Memory B cell (primary cell): ENCODE data around the gene DYNC1LI2.
A peak's percentile ranks its signal among the peaks of the same experiment; 100 is the strongest.

Experiments
- ATAC-seq: fragments of 150-1000 bp; cut with Tn5 transposase; 2 replicates; pipeline ENCODE4 v1.10.0; 2021; ENCODE audit warnings: low read depth, mild to moderate bottlenecking, moderate library complexity
- DNase-seq, 2 donors: peaks; one replicate each; pipeline ENCODE4 v3.0.0; 2022; ENCODE audit warnings: low spot score in 2 of 2
- H3K27ac Mint-ChIP-seq: one replicate; pipeline ENCODE4 v1.8.0; 2022; ENCODE audit warnings: mild to moderate bottlenecking, moderate library complexity, mixed read lengths
- H3K27me3 Mint-ChIP-seq: one replicate; pipeline ENCODE4 v1.8.0; 2022; ENCODE audit warnings: mixed read lengths
- H3K36me3 Mint-ChIP-seq: one replicate; pipeline ENCODE4 v1.8.0; 2022; ENCODE audit warnings: mild to moderate bottlenecking, mixed read lengths
- H3K4me1 Mint-ChIP-seq: one replicate; pipeline ENCODE4 v1.8.0; 2022; ENCODE audit warnings: mixed read lengths
- H3K4me3 Mint-ChIP-seq: one replicate; pipeline ENCODE4 v1.8.0; 2022; ENCODE audit warnings: mild to moderate bottlenecking, moderate library complexity, mixed read lengths
- H3K9me3 Mint-ChIP-seq: one replicate; pipeline ENCODE4 v1.8.0; 2022; ENCODE audit warnings: mixed read lengths

DYNC1LI2 gene

DNA sequence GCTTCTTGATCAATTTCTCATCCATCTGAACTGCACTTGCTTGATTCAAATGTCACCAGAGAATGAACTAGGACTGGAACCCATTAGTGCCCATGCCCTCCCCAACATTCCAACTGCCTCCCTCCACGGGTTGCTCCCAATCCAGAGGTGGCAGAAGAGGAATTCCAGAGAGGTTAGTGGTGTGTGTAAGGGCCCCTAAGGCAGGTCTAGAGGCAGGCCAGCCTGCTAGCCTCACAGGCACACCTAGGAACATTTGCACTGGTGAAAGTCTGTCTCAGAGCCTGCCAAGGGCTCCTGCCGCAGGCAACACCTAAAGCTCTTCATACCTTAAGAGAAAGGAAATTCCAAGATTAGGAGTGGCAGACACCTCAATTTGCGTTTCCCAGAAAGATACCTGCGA is 33.6 kb downstream of the DYNC1LI2 start:
- DNase-seq = no peak
- Mint-ChIP-seq H3K4me1 (no peaks in the 10 kb centered on the region), H3K27ac (no peak overlapping the region), H3K36me3 (no peaks in the 10 kb centered on the region), H3K4me3 (no peak overlapping the region), H3K9me3 (no peaks in the 10 kb centered on the region), H3K27me3 (no peaks in the 10 kb centered on the region)
- no peak for ATAC-seq

DNA sequence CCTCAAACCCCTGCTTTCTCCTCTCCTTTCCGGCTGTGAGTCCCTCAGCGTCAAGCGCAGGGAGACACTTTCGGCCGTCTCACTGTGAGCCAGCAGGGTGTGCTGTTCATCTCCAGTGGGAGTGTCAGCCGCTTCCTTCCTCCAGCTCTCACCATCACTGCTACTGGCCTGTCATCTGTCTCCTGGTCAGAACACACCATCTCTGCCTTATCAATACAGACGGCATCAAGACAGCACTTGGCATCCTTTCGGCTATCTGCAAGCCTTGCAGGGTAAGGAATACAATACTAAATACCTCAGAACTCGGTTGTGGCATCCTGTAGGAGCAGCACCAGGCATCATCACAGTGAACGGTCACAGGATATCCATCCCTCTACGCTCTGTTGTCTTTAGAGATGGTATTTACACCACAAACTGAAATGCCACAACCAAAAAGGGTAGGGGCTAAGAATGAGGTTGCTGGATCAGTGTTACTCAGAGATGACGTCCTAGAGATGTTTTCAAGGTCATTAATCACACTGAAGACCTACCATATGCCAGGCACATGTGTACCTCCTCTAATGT is 34.2 kb downstream of the DYNC1LI2 start:
- Mint-ChIP-seq H3K4me3 (no peak overlapping the region), H3K36me3 (peaks cover 4% of the 10 kb centered on the region), H3K9me3 (no peaks in the 10 kb centered on the region), H3K27ac (no peak overlapping the region), H3K27me3 (peaks cover 4% of the 10 kb centered on the region), H3K4me1 (no peaks in the 10 kb centered on the region)
- ATAC-seq (no peak), DNase-seq (no peak)

DNA sequence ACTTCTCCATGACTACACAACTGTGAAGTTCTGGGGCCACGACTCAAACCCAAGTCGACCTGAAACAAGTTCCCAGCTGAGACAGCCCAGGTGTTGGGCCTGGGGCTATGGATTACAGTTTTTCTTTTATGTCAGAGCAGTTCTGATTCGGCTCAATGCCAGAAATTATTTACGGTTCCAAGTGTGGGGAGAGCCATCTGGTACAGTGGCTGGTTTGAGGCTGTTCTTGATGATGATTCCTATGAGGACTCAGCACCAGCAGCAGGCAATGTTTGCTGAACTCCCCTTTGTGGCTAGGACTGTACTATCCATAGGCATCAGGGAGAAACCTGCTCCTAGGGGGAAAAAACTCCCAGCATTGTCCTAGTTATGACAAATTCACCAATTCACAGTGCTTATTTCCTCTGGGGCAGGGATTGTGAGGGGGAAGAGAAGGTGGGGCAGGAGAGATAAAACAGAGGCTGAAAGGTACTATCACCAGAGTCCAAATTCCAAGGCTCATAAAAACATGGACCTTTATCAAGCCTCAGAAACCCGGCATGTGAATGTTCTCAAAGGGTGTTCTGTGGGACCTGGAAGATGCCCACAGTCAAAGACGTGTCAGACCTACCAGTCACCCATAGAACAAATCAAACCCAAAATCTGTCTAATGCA is 36.6 kb downstream of the DYNC1LI2 start:
- Mint-ChIP-seq H3K27ac (no peak overlapping the region), H3K4me1 (no peaks in the 10 kb centered on the region), H3K27me3 (peaks cover 8% of the 10 kb centered on the region), H3K4me3 (no peak overlapping the region), H3K9me3 (no peaks in the 10 kb centered on the region), H3K36me3 (peaks cover 4% of the 10 kb centered on the region)
- ATAC-seq (no peak), DNase-seq (no peak)

DNA sequence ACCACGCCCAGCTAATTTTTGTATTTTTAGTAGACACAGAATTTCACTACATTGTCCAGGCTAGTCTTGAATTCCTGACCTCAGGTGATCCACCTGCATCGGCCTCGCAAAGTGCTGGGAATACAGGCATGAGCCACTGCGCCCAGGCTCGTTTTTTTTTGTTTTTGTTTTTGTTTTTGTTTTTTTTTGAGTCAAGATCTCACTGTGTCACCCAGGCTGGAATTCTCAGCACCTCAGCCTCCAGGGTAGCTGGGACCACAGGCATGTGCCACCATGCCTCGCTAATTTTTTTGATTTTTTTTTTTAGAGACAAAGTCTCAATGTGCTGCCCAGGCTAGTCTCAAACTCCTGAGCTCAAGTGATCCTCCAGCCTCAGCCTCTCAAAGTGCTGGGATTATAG is 37.3 kb downstream of the DYNC1LI2 start:
- H3K27ac Mint-ChIP-seq = no peak overlapping the region
- H3K4me3 Mint-ChIP-seq = no peak overlapping the region
- no peak for DNase-seq
- ATAC-seq = no peak
- H3K4me1 Mint-ChIP-seq = no peaks in the 10 kb centered on the region
- peaks cover 8% of the 10 kb centered on the region for H3K27me3 Mint-ChIP-seq
- H3K36me3 Mint-ChIP-seq = peaks cover 4% of the 10 kb centered on the region
- H3K9me3 Mint-ChIP-seq = no peaks in the 10 kb centered on the region

DNA sequence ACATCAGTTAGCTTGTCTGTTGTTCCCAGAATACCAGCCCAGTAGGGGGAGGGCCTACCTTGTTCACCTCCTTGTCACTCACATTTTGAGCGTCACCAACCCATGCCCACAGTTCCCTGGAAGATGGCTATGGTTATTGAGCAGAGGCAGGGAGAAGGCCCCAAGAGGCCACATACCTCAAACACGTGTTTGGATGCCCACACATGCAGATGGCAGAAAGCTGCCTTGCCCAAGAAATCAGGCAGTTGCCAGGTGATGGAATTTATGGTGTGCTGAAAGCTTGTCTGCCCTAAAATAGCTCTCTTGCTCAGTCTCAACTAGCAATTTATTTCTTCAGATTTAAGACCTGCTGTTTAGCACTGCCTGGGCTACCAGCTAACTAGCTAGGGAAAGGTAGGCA is 38.3 kb downstream of the DYNC1LI2 start:
- H3K27ac Mint-ChIP-seq = no peak overlapping the region
- H3K4me1 Mint-ChIP-seq = no peaks in the 10 kb centered on the region
- DNase-seq (no peak), ATAC-seq (no peak)
- no peaks in the 10 kb centered on the region for H3K9me3 Mint-ChIP-seq
- H3K27me3 Mint-ChIP-seq = peaks cover 10% of the 10 kb centered on the region
- H3K4me3 Mint-ChIP-seq = no peak overlapping the region
- peaks cover 4% of the 10 kb centered on the region for H3K36me3 Mint-ChIP-seq

DNA sequence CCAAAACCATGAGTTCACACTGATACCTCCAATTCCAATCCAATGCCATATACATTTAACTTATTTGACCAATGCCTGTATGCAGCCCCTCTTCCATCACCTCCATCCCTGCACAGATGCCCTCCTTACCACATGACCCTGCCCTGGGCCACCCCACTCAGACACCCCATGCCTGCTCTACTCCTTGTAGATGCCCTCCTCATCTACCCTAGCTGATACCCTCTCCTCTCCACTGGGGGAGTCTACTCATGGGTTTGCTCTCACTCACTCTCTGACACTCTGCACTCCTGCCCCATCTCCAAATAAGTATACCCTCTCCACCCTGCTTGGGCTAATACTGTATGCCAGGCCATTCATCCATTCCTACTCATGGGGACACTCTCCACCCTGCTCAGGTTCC is 38.9 kb downstream of the DYNC1LI2 start:
- no peak overlapping the region for H3K27ac Mint-ChIP-seq
- peaks cover 10% of the 10 kb centered on the region for H3K27me3 Mint-ChIP-seq
- no peaks in the 10 kb centered on the region for H3K9me3 Mint-ChIP-seq
- DNase-seq (no peak), ATAC-seq (no peak)
- H3K4me1 Mint-ChIP-seq = no peaks in the 10 kb centered on the region
- H3K4me3 Mint-ChIP-seq = no peak overlapping the region
- H3K36me3 Mint-ChIP-seq = peaks cover 4% of the 10 kb centered on the region

DNA sequence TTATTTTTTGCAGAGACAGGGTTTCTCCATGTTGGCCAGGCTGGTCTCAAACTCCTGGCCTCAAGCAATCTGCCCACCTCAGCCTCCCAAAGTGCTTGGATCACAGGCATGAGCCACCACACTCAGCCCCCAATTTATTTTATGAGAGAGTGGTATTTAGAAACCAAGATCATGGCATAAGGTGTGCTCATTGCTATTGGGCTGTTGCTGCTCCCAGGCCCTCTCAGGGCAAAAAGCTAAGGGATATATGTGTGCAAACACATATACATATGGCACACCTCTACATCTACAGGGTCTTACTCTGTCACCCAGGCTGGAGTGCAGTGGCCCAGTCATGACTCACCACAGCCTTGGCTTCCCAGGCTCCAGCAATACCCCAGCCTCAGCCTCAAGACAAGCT is 39.8 kb downstream of the DYNC1LI2 start:
- H3K27ac Mint-ChIP-seq = no peak overlapping the region
- H3K4me1 Mint-ChIP-seq = no peaks in the 10 kb centered on the region
- peaks cover 4% of the 10 kb centered on the region for H3K36me3 Mint-ChIP-seq
- ATAC-seq (no peak), DNase-seq (no peak)
- H3K27me3 Mint-ChIP-seq = peaks cover 10% of the 10 kb centered on the region
- H3K4me3 Mint-ChIP-seq = no peak overlapping the region
- H3K9me3 Mint-ChIP-seq = no peaks in the 10 kb centered on the region

DNA sequence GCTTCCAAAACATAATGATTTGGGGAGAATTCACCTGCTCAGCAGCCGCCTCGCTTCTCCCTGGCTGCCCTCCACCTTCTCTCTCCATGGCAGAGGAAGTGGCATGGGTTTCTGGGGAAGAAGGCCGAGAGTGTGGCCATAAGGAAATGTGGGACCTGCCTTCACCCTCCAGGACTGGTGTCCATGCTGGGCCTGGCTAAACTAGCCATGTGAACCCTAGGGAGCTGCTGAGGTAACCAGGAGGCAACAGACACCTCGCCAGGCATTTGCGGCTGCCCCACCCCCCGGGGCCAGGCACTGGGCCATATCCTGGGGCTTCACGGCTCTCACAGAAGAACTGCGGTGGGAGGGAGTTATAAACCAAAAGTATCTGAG is 44.9 kb downstream of the DYNC1LI2 start:
- Mint-ChIP-seq H3K4me1 (no peaks in the 10 kb centered on the region), H3K27me3 (peaks cover 7% of the 10 kb centered on the region), H3K4me3 (no peak overlapping the region), H3K36me3 (no peaks in the 10 kb centered on the region), H3K9me3 (no peaks in the 10 kb centered on the region), H3K27ac (no peak overlapping the region)
- no peak for ATAC-seq
- no peak for DNase-seq

DNA sequence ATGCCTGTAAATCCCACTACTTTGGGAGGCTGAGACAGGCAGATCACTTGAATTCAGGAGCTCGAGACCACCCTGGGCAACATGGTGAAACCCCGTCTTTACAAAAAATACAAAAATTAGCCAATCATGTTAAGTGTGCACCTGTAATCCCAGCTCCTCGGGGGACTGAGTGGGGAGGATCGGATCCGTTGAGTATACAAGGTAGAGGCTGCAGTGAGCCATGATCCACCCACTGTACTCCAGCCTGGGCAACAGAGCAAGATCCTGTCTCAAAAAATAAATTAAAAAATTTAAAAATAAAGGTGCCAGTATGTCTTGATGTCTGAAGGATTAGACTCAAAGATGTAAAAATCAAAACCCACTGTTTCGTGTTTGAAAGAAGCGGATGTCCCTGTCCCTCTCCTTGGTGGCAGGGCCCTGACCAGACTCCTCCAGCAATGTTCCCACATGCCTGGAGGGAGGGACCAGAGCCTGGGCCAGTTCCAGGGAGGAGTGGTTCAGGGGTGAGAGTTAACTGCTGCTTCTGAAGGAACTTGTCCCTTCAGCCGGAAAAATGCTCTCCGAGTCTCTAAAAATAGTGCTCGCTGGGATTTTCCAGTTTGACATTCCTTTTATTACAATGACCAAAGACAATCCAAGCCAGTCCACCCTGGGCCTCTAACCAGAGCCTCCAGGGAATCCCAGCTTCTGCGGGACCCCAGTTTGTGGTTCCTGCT is 45.5 kb downstream of the DYNC1LI2 start:
- Mint-ChIP-seq H3K27me3 (peaks cover 7% of the 10 kb centered on the region), H3K4me3 (no peak overlapping the region), H3K9me3 (no peaks in the 10 kb centered on the region), H3K4me1 (peaks cover under 1% of the 10 kb centered on the region), H3K36me3 (no peaks in the 10 kb centered on the region), H3K27ac (no peak overlapping the region)
- ATAC-seq = no peak
- no peak for DNase-seq

DNA sequence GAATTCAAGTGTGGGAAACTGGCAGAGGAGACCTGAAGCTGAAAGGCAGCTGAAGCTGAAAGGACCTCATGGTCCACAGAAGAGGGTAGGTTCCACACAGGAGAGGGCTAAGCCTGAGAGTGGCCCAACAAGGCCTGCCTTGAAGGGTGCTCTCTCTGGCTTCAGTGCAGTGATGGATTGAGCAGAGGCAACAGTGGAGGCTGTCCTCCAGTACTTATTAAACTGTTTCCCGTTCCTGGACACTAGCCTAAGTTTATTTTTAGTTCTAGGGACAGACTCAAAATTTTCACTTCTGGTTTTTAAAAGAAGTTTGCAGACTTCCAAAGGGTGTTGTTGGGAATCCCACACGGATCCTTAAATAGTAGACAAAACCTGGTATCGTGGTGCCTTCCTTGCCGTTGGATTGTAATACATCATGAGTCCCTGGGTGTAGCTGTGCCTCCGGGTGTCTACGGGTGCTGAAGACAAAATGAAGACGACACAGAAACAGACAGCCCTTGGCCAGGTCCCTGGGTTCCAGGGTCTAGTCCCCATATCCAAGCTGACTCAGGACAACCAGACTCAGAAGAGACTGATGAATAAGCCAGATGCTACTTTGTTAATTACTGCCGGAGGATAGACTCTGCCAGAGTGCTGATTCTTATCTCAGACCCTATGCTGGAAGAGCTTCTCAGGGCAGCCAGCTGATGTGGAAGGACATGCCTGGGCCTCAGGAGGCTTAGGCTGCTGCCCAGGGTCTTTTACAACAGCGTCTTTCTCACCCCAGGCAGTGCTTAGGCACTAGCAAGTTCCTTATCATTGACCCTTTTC is 47.8 kb downstream of the DYNC1LI2 start:
- no peak for ATAC-seq
- Mint-ChIP-seq H3K4me1 (peaks cover 2% of the 10 kb centered on the region), H3K4me3 (no peak overlapping the region), H3K27ac (no peak overlapping the region), H3K36me3 (no peaks in the 10 kb centered on the region), H3K9me3 (no peaks in the 10 kb centered on the region), H3K27me3 (no peaks in the 10 kb centered on the region)
- DNase-seq = no peak

DNA sequence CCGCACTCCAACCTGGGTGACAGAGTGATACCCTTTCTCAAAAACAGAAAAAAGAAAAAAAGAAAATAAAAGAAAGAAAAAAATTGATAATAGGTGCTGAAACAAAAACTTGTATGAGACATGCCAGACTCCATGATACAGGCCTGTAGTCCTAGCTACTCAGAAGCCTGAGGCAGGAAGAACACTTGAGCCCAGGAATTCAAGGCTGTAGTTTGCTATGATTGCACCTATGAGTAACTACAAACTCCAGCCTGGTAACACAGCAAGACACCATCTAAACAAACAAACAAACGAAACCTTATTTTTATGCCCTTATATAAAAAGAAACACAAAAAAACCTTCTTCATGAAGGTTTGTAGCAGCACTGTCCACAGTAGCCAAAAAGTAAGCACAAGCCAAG is 49.9 kb downstream of the DYNC1LI2 start:
- Mint-ChIP-seq H3K27me3 (no peaks in the 10 kb centered on the region), H3K36me3 (no peaks in the 10 kb centered on the region), H3K4me1 (peaks cover 2% of the 10 kb centered on the region), H3K9me3 (no peaks in the 10 kb centered on the region), H3K27ac (no peak overlapping the region), H3K4me3 (no peak overlapping the region)
- no peak for ATAC-seq
- DNase-seq = no peak

DNA sequence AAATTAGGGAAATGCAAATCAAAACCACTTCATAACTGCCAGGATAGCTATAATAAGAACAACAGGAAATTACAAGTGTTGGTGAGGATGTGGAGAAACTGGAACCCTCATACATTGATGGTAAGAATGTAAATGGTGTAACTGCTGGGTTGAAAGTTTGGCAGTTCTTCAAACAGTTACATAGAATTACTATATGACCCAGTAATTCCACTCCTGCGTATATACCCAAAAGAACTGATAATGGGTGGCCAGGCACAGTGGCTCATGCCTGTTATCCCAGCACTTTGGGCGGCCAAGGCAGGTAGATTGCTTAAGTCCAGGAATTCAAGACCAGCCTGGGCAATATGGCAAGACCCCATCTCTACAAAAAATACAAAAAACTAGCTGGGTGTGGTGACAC is 50.4 kb downstream of the DYNC1LI2 start:
- no peaks in the 10 kb centered on the region for H3K9me3 Mint-ChIP-seq
- peaks cover 2% of the 10 kb centered on the region for H3K4me1 Mint-ChIP-seq
- no peak for DNase-seq
- no peak for ATAC-seq
- H3K36me3 Mint-ChIP-seq = no peaks in the 10 kb centered on the region
- no peaks in the 10 kb centered on the region for H3K27me3 Mint-ChIP-seq
- no peak overlapping the region for H3K4me3 Mint-ChIP-seq
- H3K27ac Mint-ChIP-seq = no peak overlapping the region

DNA sequence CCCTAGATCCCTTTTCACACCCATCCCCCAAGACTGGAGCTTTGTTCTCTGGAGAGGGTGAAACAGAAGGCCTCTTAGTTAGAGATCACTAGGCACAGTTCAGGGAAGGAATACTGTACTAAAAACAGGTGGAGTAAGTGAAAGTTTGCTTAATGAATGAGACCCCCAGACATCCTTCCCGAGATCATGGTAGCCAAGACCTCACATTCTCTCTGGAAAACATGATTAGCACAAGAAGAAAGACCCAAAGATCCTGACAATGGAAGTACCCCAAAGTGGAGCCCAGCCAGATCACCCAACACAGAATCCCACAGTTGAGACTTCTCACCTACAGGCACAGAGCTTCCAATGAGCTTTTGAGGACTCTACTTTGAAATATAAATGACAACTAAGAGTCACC is 51.5 kb downstream of the DYNC1LI2 start:
- H3K36me3 Mint-ChIP-seq = no peaks in the 10 kb centered on the region
- H3K27me3 Mint-ChIP-seq = no peaks in the 10 kb centered on the region
- ATAC-seq = no peak
- no peak overlapping the region for H3K27ac Mint-ChIP-seq
- no peaks in the 10 kb centered on the region for H3K9me3 Mint-ChIP-seq
- no peak overlapping the region for H3K4me3 Mint-ChIP-seq
- DNase-seq = no peak
- H3K4me1 Mint-ChIP-seq = peaks cover 8% of the 10 kb centered on the region

DNA sequence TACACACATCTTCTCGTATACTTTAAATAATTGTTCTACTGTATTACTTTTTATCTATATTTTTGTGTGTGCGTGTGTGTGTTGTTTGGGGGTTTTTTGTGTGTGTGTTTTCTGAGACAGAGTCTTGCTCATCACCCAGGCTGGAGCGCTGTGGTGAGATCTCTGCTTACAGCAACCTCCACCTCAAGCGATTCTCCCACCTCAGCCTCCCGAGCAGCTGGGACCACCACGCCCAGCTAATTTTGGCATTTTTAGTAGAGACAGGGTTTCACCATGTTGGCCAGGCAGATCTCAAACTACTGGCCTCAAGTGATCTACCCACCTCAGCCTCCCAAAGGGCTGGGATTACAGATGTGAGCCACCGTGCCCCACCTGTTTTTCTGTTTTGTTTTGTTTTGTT is 53.4 kb downstream of the DYNC1LI2 start:
- ATAC-seq (no peak), DNase-seq (no peak)
- Mint-ChIP-seq H3K9me3 (no peaks in the 10 kb centered on the region), H3K4me1 (peaks cover 8% of the 10 kb centered on the region), H3K27ac (no peak overlapping the region), H3K36me3 (no peaks in the 10 kb centered on the region), H3K27me3 (peaks cover 6% of the 10 kb centered on the region), H3K4me3 (peak overlapping the region; percentile 47)
